Jurkat, Clone E6-1 (cell line): ENCODE data around the gene SH3PXD2A.
"Not testable (repeated sequence)": the region's sequence is repeated elsewhere in the genome, so short reads cannot be mapped to it uniquely, and the experiment has no call there.

Experiments used
- DNase-seq: peaks from one replicate; pipeline ENCODE4 v3.0.0-alpha.2; 2011; ENCODE audit warnings: low read depth, low spot score
- H3K4me3 ChIP-seq: 2 replicates; pipeline ENCODE4 v1.5.1; 2011; ENCODE audit warnings: mild to moderate bottlenecking, low read length, control low read depth, moderate library complexity

Gene SH3PXD2A

GRCh38 chr10:103852189-103852711 lies 3.1 kb downstream of the SH3PXD2A start:
- no peak overlapping the region for H3K4me3 ChIP-seq
- no peak for DNase-seq

- no peak for DNase-seq
- no peak overlapping the region for H3K4me3 ChIP-seq
These were observed 4.1 kb downstream of the SH3PXD2A start for GRCh38 chr10:103851261-103851660.

- H3K4me3 ChIP-seq = no peak overlapping the region
These were observed 4.8 kb downstream of the SH3PXD2A start for GRCh38 chr10:103850572-103850895.

GRCh38 chr10:103849880-103850571 lies 5.3 kb downstream of the SH3PXD2A start:
- H3K4me3 ChIP-seq = no peak overlapping the region
- no peak for DNase-seq

More at GRCh38 chr10:103850572-103850895, 4.8 kb downstream of the SH3PXD2A start:
- no peak for DNase-seq

GRCh38 chr10:103849212-103849877 lies 6.0 kb downstream of the SH3PXD2A start:
- DNase-seq = no peak
- no peak overlapping the region for H3K4me3 ChIP-seq

- no peak overlapping the region for H3K4me3 ChIP-seq
- peak; percentile 39 for DNase-seq
These were observed 7.4 kb downstream of the SH3PXD2A start for GRCh38 chr10:103847909-103848468.

- no peak for DNase-seq
- H3K4me3 ChIP-seq = no peak overlapping the region
These were observed 8.0 kb downstream of the SH3PXD2A start for GRCh38 chr10:103847346-103847745.

- no peak overlapping the region for H3K4me3 ChIP-seq
- DNase-seq = peak; percentile 19
These were observed 9.4 kb downstream of the SH3PXD2A start for GRCh38 chr10:103845972-103846371.

GRCh38 chr10:103845346-103845745 lies 10.0 kb downstream of the SH3PXD2A start:
- H3K4me3 ChIP-seq, DNase-seq: not testable (repeated sequence)

GRCh38 chr10:103843854-103844570 lies 11.4 kb downstream of the SH3PXD2A start:
- DNase-seq = no peak
- H3K4me3 ChIP-seq = no peak overlapping the region

GRCh38 chr10:103843045-103843444 lies 12.3 kb downstream of the SH3PXD2A start:
- DNase-seq = no peak
- H3K4me3 ChIP-seq = no peak overlapping the region

GRCh38 chr10:103842605-103843004 lies 12.8 kb downstream of the SH3PXD2A start:
- DNase-seq = no peak
- no peak overlapping the region for H3K4me3 ChIP-seq

- H3K4me3 ChIP-seq = no peak overlapping the region
- no peak for DNase-seq
These were observed 13.9 kb downstream of the SH3PXD2A start for GRCh38 chr10:103841519-103841918.

- no peak for DNase-seq
- H3K4me3 ChIP-seq = no peak overlapping the region
These were observed 14.7 kb downstream of the SH3PXD2A start for GRCh38 chr10:103840740-103841070.

- DNase-seq = no peak
- H3K4me3 ChIP-seq = no peak overlapping the region
These were observed 15.3 kb downstream of the SH3PXD2A start for GRCh38 chr10:103839872-103840739.

- no peak overlapping the region for H3K4me3 ChIP-seq
- DNase-seq = no peak
These were observed 15.9 kb downstream of the SH3PXD2A start for GRCh38 chr10:103839519-103839871.

GRCh38 chr10:103838862-103839518 lies 16.4 kb downstream of the SH3PXD2A start:
- H3K4me3 ChIP-seq = no peak overlapping the region
- DNase-seq = no peak

GRCh38 chr10:103838070-103838395 lies 17.3 kb downstream of the SH3PXD2A start:
- H3K4me3 ChIP-seq = no peak overlapping the region
- no peak for DNase-seq
